IMR-90 (cell line): ENCODE results near the gene PODXL. TPM values are rescaled to one million over a fixed set of nuclear protein-coding genes. Genes with fewer than 3 reads are reported as not detected.
A peak's percentile ranks its signal among the peaks of the same experiment; 100 is the strongest.

Source experiments
- ATAC-seq: fragments of 200-7000 bp; cut with Tn5 transposase; 2 replicates; pipeline ENCODE4 v1.9.1; 2020; ENCODE audit warnings: low read depth, mild to moderate bottlenecking, moderate library complexity
- BruUV-seq: library from RNA; stranded (reverse); fragments of 400-500 nt; replicated peaks from 2 replicates; lab custom pipeline; 2021; lab: Mats Ljungman, UMichigan
- CTCF ChIA-PET: fragments of 300-600 bp; formaldehyde crosslinking; extraction: SDS; loops from one replicate; lab custom pipeline; 2021; ENCODE audit warnings: antibody characterized with exemption; lab: Yijun Ruan, JAX
- POLR2A ChIA-PET: fragments of 300-600 bp; sonication (Branson Sonifier 250); formaldehyde crosslinking; loops from one replicate; lab custom pipeline; 2022; ENCODE audit warnings: antibody characterized with exemption; ENCODE audit not compliant: unreplicated experiment; lab: Charles Lee
- DNase-seq: peaks from one replicate; pipeline ENCODE4 v3.0.0; 2013
- H2AFZ ChIP-seq: replicated peaks from 2 replicates; pipeline ENCODE3; 2013; ENCODE audit warnings: low read length, mild to moderate bottlenecking; ENCODE audit not compliant: poor library complexity
- H2AK5ac ChIP-seq: 2 replicates; pipeline ENCODE4 v1.6.1; 2013; ENCODE audit warnings: low read depth, low read length, inconsistent platforms
- H2AK9ac ChIP-seq: replicated peaks from 2 replicates; pipeline ENCODE3; 2013; ENCODE audit warnings: mild to moderate bottlenecking, low read depth, low read length, moderate library complexity; ENCODE audit not compliant: poor library complexity
- H2BK120ac ChIP-seq: 2 replicates; pipeline ENCODE4 v1.6.1; 2013; ENCODE audit warnings: low read depth, low read length, inconsistent platforms
- H2BK15ac ChIP-seq: 3 replicates; pipeline ENCODE4 v1.6.1; 2013; ENCODE audit warnings: low read depth, low read length, inconsistent platforms
- H2BK20ac ChIP-seq: 2 replicates; pipeline ENCODE4 v1.6.1; 2013; ENCODE audit warnings: low read depth, mild to moderate bottlenecking, inconsistent platforms, low read length, moderate library complexity
- H2BK5ac ChIP-seq: 2 replicates; pipeline ENCODE4 v1.6.1; 2013; ENCODE audit warnings: mild to moderate bottlenecking, low read depth, low read length, inconsistent platforms; ENCODE audit not compliant: poor library complexity, severe bottlenecking
- H3K14ac ChIP-seq: replicated peaks from 2 replicates; pipeline ENCODE4 v1.6.1; 2013; ENCODE audit warnings: low read depth, low read length, inconsistent platforms
- H3K18ac ChIP-seq: 2 replicates; pipeline ENCODE4 v1.6.1; 2013; ENCODE audit warnings: low read depth, low read length, control low read depth
- H3K23ac ChIP-seq: 2 replicates; pipeline ENCODE4 v1.6.1; 2013; ENCODE audit warnings: low read depth, low read length, inconsistent platforms
- H3K27ac ChIP-seq: 2 replicates; pipeline ENCODE4 v1.5.1; 2013; ENCODE audit warnings: mild to moderate bottlenecking, control low read depth, low read length; ENCODE audit not compliant: insufficient read depth
- H3K27me3 ChIP-seq: 2 replicates; pipeline ENCODE4 v1.6.1; 2013; ENCODE audit warnings: low read length; ENCODE audit not compliant: control insufficient read depth, insufficient read depth
- H3K36me3 ChIP-seq: 2 replicates; pipeline ENCODE4 v1.6.1; 2013; ENCODE audit warnings: low read length, mixed read lengths; ENCODE audit not compliant: control insufficient read depth, insufficient read depth
- H3K4ac ChIP-seq: 2 replicates; pipeline ENCODE4 v1.6.1; 2013; ENCODE audit warnings: low read depth, low read length, inconsistent platforms
- H3K4me1 ChIP-seq: 2 replicates; pipeline ENCODE4 v1.6.1; 2013; ENCODE audit warnings: low read length, mixed read lengths; ENCODE audit not compliant: control insufficient read depth, insufficient read depth
- H3K4me2 ChIP-seq: 2 replicates; pipeline ENCODE4 v1.6.1; 2013; ENCODE audit warnings: low read depth, mild to moderate bottlenecking, control low read depth, low read length, moderate library complexity
- H3K4me3 ChIP-seq: 2 replicates; pipeline ENCODE4 v1.5.1; 2013; ENCODE audit warnings: low read depth, mild to moderate bottlenecking, control low read depth, low read length, moderate library complexity; ENCODE audit not compliant: insufficient read depth
- H3K56ac ChIP-seq: 2 replicates; pipeline ENCODE4 v1.6.1; 2013; ENCODE audit warnings: low read length, inconsistent platforms; ENCODE audit not compliant: insufficient read depth; ENCODE audit errors: extremely low read depth
- H3K79me1 ChIP-seq, 2 experiments: 2 replicates each; pipeline ENCODE4 v1.6.1; 2013; ENCODE audit warnings: low read length in 2 of 2, inconsistent platforms in 1 of 2, low read depth in 1 of 2
- H3K9ac ChIP-seq: 2 replicates; pipeline ENCODE4 v1.6.1; 2013; ENCODE audit warnings: low read depth, low read length, control low read depth
- H3K9me1 ChIP-seq: 2 replicates; pipeline ENCODE4 v1.6.1; 2013; ENCODE audit warnings: low read length, inconsistent platforms; ENCODE audit not compliant: insufficient read depth
- H3K9me3 ChIP-seq: 2 replicates; pipeline ENCODE4 v1.6.1; 2013; ENCODE audit warnings: low read length; ENCODE audit not compliant: control insufficient read depth, insufficient read depth
- H4K20me1 ChIP-seq: 2 replicates; pipeline ENCODE4 v1.6.1; 2013; ENCODE audit warnings: low read length, inconsistent platforms; ENCODE audit not compliant: insufficient read depth
- H4K5ac ChIP-seq: 2 replicates; pipeline ENCODE4 v1.6.1; 2013; ENCODE audit warnings: mild to moderate bottlenecking, low read depth, low read length, control low read depth
- H4K8ac ChIP-seq, 2 experiments: 2 replicates each; pipeline ENCODE4 v1.6.1; 2013; ENCODE audit warnings: low read depth in 2 of 2, low read length in 2 of 2, control low read depth in 1 of 2, inconsistent platforms in 1 of 2
- H4K91ac ChIP-seq: 2 replicates; pipeline ENCODE4 v1.6.1; 2013; ENCODE audit warnings: low read depth, low read length, inconsistent platforms; ENCODE audit not compliant: insufficient read depth
- BHLHE40 ChIP-seq: fragments of 150-350 bp; IDR thresholded peaks from 2 replicates; pipeline ENCODE4 v1.6.1; 2016; ENCODE audit warnings: mild to moderate bottlenecking, low read depth, low read length
- CEBPB ChIP-seq: IDR thresholded peaks from 2 replicates; pipeline ENCODE4 v1.6.1; 2012; ENCODE audit warnings: low read depth, low read length, improper control_type of control experiment
- CHD1 ChIP-seq: IDR thresholded peaks from 2 replicates; pipeline ENCODE4 v1.6.1; 2012; ENCODE audit warnings: low read depth, low read length, improper control_type of control experiment
- FOS ChIP-seq: fragments of 150-350 bp; IDR thresholded peaks from 2 replicates; pipeline ENCODE4 v1.6.1; 2016; ENCODE audit warnings: low read depth, low read length
- MAFK ChIP-seq: IDR thresholded peaks from 2 replicates; pipeline ENCODE4 v1.6.1; 2012; ENCODE audit warnings: low read depth, low read length, improper control_type of control experiment
- MAZ ChIP-seq: IDR thresholded peaks from 2 replicates; pipeline ENCODE4 v1.6.1; 2012; ENCODE audit warnings: low read depth, mild to moderate bottlenecking, low read length, improper control_type of control experiment, moderate library complexity, borderline replicate concordance
- MXI1 ChIP-seq: IDR thresholded peaks from 2 replicates; pipeline ENCODE4 v1.6.1; 2012; ENCODE audit warnings: low read depth, mild to moderate bottlenecking, low read length, moderate library complexity, borderline replicate concordance
- NFE2L2 ChIP-seq: fragments of 150-350 bp; IDR thresholded peaks from 2 replicates; pipeline ENCODE4 v1.6.1; 2016; ENCODE audit warnings: low read depth, mild to moderate bottlenecking, low read length
- POLR2A ChIP-seq: IDR thresholded peaks from 2 replicates; pipeline ENCODE4 v1.6.1; 2012; ENCODE audit warnings: mild to moderate bottlenecking, low read depth, low read length
- RAD21 ChIP-seq: IDR thresholded peaks from 2 replicates; pipeline ENCODE4 v1.6.1; 2012; ENCODE audit warnings: low read length, improper control_type of control experiment
- RCOR1 ChIP-seq: IDR thresholded peaks from 2 replicates; pipeline ENCODE4 v1.6.1; 2012; ENCODE audit warnings: mild to moderate bottlenecking, low read length, improper control_type of control experiment; ENCODE audit not compliant: insufficient replicate concordance
- RFX5 ChIP-seq: IDR thresholded peaks from 2 replicates; pipeline ENCODE4 v1.8.0; 2012; ENCODE audit warnings: low read depth, mild to moderate bottlenecking, low read length, moderate library complexity
- SMC3 ChIP-seq: fragments of 150-350 bp; IDR thresholded peaks from 2 replicates; pipeline ENCODE4 v1.6.1; 2016; ENCODE audit warnings: low read depth, mild to moderate bottlenecking, antibody characterized with exemption, low read length, moderate library complexity
- WGBS, 2 experiments: methylation state at CpG; one replicate each; pipeline versions ENCODE4 v1.1.5 to v1.1.7; 2013; ENCODE audit warnings: missing lambda C conversion rate in 2 of 2; ENCODE audit not compliant: insufficient read length in 1 of 2; ENCODE audit errors: extremely low coverage in 2 of 2; 5-methylcytosine and 5-hydroxymethylcytosine counted together
- dilution Hi-C: fragments of 300-500 bp; cut with HindIII; formaldehyde crosslinking; loops from one replicate; pipeline ENCODE4 v1.14.3; 2018; ENCODE audit warnings: low sequenced_read_pairs; ENCODE audit not compliant: unreplicated experiment
- in situ Hi-C: fragments of 300-500 bp; cut with MboI; formaldehyde crosslinking; loops from 3 replicates; pipeline ENCODE4 v1.14.3; 2019; ENCODE audit warnings: low sequenced_read_pairs, inconsistent platforms, mixed read lengths
- intact Hi-C: fragments of 100-400 bp; cut with micrococcal nuclease; formaldehyde crosslinking; loops from 2 replicates; pipeline ENCODE4 v1.10.0; 2022
- polyA plus RNA-seq, 3 experiments: library from polyadenylated mRNA; depleted of rRNA; stranded (reverse); fragments of >200 nt; gene quantifications; 2 replicates each; pipeline ENCODE4 v1.2.3, GENCODE V29; 2012; ENCODE audit warnings: low replicate concordance in 1 of 3
- total RNA-seq: library from RNA; depleted of rRNA; stranded (reverse); fragments of >200 nt; gene quantifications from 2 replicates; pipeline ENCODE4 v1.2.3, GENCODE V29; 2012
- TF ChIP-seq, protein P1 (sequence below): fragments of 150-350 bp; IDR thresholded peaks from 2 replicates; pipeline ENCODE4 v1.6.1; 2016; ENCODE audit warnings: low read depth, mild to moderate bottlenecking, low read length, moderate library complexity, borderline replicate concordance
- TF ChIP-seq, protein P2 (sequence below): conservative IDR thresholded peaks from 2 replicates; pipeline ENCODE4 v1.5.1; 2012; ENCODE audit warnings: mild to moderate bottlenecking, low read depth, low read length, improper control_type of control experiment
- TF ChIP-seq, protein P3 (sequence below): fragments of 150-350 bp; IDR thresholded peaks from 2 replicates; pipeline ENCODE4 v1.6.1; 2017; ENCODE audit warnings: mild to moderate bottlenecking, antibody characterized with exemption, low read length, low read depth

PODXL gene
- total and polyA plus RNA-seq, 2 of the 4 experiments (the other 2 are of a cell fraction) = 1.3 to 3.8 TPM

DNA sequence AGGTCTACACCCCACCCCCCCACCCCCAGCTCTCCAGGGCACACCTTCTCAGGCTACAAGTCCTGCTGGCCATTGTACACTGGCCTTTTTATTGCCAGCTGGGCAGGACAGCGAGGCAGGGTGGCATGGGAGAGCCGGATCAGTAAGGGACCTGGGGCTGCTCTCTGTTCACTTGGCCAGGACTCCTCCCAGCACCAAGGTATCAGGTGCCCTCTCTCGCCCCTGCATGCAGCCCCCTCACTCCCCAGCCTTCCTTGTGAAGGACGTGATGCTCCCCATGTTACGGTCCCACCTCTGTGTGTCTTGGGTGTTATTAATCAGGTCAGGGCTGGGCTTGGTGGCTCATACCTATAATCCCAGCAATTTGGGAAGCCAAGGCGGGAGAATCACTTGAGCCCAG lies 26.3 kb downstream of the PODXL start:
- Histone ChIP-seq H3K4me2 (no peak overlapping the region), H2AFZ (no peak overlapping the region), H3K4ac (no peak overlapping the region), H4K91ac (no peak overlapping the region), H3K79me1 (peaks cover 0 to 2% of the 10 kb centered on the region in 2 experiments; a peak in 1 of 4 replicates), H2AK5ac (no peak overlapping the region), H3K27me3 (peaks cover 3% of the 10 kb centered on the region; the same call in 1 of the 2 replicates), H3K4me3 (no peak overlapping the region), H4K8ac (no peak overlapping the region), H2BK15ac (no peak overlapping the region), H3K18ac (no peak overlapping the region), H3K4me1 (no peaks in the 10 kb centered on the region), H4K20me1 (no peaks in the 10 kb centered on the region), H2BK5ac (no peak overlapping the region), H4K5ac (no peak overlapping the region), H3K9ac (no peak overlapping the region), H3K23ac (no peak overlapping the region), H3K36me3 (no peaks in the 10 kb centered on the region), H2BK20ac (no peak overlapping the region), H2AK9ac (peak overlapping the region; percentile 63), H2BK120ac (no peak overlapping the region), H3K56ac (no peak overlapping the region), H3K27ac (no peak overlapping the region), H3K9me3 (no peaks in the 10 kb centered on the region), H3K14ac (no peak overlapping the region), H3K9me1 (no peaks in the 10 kb centered on the region)
- BruUV-seq = no TSS peak
- in situ Hi-C loops = no loop called here
- POLR2A ChIA-PET = no interaction called here
- TF ChIP-seq, protein P1, sequence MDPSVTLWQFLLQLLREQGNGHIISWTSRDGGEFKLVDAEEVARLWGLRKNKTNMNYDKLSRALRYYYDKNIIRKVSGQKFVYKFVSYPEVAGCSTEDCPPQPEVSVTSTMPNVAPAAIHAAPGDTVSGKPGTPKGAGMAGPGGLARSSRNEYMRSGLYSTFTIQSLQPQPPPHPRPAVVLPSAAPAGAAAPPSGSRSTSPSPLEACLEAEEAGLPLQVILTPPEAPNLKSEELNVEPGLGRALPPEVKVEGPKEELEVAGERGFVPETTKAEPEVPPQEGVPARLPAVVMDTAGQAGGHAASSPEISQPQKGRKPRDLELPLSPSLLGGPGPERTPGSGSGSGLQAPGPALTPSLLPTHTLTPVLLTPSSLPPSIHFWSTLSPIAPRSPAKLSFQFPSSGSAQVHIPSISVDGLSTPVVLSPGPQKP = no peak
- TF ChIP-seq MAZ (no peak), FOS (no peak), SMC3 (no peak), RAD21 (no peak), NFE2L2 (no peak), RCOR1 (no peak), RFX5 (no peak), MAFK (no peak), POLR2A (no peak), MXI1 (no peak), CEBPB (no peak), CHD1 (no peak), BHLHE40 (no peak)
- TF ChIP-seq, protein P2, sequence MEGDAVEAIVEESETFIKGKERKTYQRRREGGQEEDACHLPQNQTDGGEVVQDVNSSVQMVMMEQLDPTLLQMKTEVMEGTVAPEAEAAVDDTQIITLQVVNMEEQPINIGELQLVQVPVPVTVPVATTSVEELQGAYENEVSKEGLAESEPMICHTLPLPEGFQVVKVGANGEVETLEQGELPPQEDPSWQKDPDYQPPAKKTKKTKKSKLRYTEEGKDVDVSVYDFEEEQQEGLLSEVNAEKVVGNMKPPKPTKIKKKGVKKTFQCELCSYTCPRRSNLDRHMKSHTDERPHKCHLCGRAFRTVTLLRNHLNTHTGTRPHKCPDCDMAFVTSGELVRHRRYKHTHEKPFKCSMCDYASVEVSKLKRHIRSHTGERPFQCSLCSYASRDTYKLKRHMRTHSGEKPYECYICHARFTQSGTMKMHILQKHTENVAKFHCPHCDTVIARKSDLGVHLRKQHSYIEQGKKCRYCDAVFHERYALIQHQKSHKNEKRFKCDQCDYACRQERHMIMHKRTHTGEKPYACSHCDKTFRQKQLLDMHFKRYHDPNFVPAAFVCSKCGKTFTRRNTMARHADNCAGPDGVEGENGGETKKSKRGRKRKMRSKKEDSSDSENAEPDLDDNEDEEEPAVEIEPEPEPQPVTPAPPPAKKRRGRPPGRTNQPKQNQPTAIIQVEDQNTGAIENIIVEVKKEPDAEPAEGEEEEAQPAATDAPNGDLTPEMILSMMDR = no peak
- TF ChIP-seq, protein P3, sequence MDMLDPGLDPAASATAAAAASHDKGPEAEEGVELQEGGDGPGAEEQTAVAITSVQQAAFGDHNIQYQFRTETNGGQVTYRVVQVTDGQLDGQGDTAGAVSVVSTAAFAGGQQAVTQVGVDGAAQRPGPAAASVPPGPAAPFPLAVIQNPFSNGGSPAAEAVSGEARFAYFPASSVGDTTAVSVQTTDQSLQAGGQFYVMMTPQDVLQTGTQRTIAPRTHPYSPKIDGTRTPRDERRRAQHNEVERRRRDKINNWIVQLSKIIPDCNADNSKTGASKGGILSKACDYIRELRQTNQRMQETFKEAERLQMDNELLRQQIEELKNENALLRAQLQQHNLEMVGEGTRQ = no peak
- dilution Hi-C loops = no loop called here
- 88% methylated on average over 2 of the region's 6 CpGs; no CpG with 5 or more reads in 1 of the 2 experiments for WGBS, 2 experiments
- ATAC-seq = no peak
- CTCF ChIA-PET = no interaction called here
- intact Hi-C loops = no loop called here
- no peak for DNase-seq
